HEK293 (cell line): Measurements from ENCODE around the gene ZKSCAN5.

ENCODE experiments used
- CTCF ChIA-PET: fragments of 350-600 bp; formaldehyde crosslinking; extraction: SDS; loops from one replicate; lab custom pipeline; 2021; ENCODE audit warnings: antibody characterized with exemption; lab: Yijun Ruan, JAX
- POLR2A ChIA-PET: fragments of 300-600 bp; formaldehyde crosslinking; extraction: SDS; loops from one replicate; lab custom pipeline; 2020; ENCODE audit warnings: antibody characterized with exemption, inconsistent platforms; lab: Yijun Ruan, JAX
- H3K27ac ChIP-seq: fragments of 200-500 bp; sonication (Bioruptor generic); 2 replicates; pipeline ENCODE4 v1.5.1; 2014; ENCODE audit warnings: low read depth, low read length, control low read depth, inconsistent platforms; ENCODE audit errors: extremely low read depth
- H3K36me3 ChIP-seq, 2 experiments: fragments of 200-500 bp in 1 of 2; sonication (Bioruptor generic) in 1 of 2; 1 replicate in 1 of 2; 2 replicates in 1 of 2; pipeline ENCODE4 v1.5.1; 2014 to 2017; ENCODE audit warnings: inconsistent platforms in 2 of 2, low read length in 2 of 2; ENCODE audit not compliant: control insufficient read depth in 2 of 2, insufficient read depth in 1 of 2
- H3K4me1 ChIP-seq: fragments of 200-500 bp; sonication (Bioruptor generic); 2 replicates; pipeline ENCODE4 v1.5.1; 2014; ENCODE audit warnings: mild to moderate bottlenecking, low read length, inconsistent platforms; ENCODE audit not compliant: control insufficient read depth, insufficient read depth
- H3K4me3 ChIP-seq: 2 replicates; pipeline ENCODE4 v1.5.1; 2011; ENCODE audit warnings: low read depth, mild to moderate bottlenecking, control low read depth, low read length, moderate library complexity
- H3K9me3 ChIP-seq: fragments of 200-500 bp; sonication (Bioruptor generic); 2 replicates; pipeline ENCODE4 v1.5.1; 2014; ENCODE audit warnings: low read depth, low read length, inconsistent platforms; ENCODE audit not compliant: control insufficient read depth, insufficient read depth
- OSR2 ChIP-seq: fragments of 450-650 bp; formaldehyde crosslinking; IDR thresholded peaks from 2 replicates; pipeline ENCODE4 v1.5.1; 2016; ENCODE audit warnings: missing biosample characterization, missing genetic modification characterization
- TRIM28 ChIP-seq: IDR thresholded peaks from 2 replicates; pipeline ENCODE4 v1.6.1; 2011; ENCODE audit warnings: low read length, control low read depth, borderline replicate concordance
- YY2 ChIP-seq: fragments of 450-650 bp; formaldehyde crosslinking; IDR thresholded peaks from 2 replicates; pipeline ENCODE4 v1.5.1; 2016; ENCODE audit warnings: missing biosample characterization, missing genetic modification characterization
- ZNF404 ChIP-seq: fragments of 450-650 bp; formaldehyde crosslinking; IDR thresholded peaks from 2 replicates; pipeline ENCODE4 v1.5.1; 2017; ENCODE audit warnings: missing biosample characterization, missing genetic modification characterization
- ZNF48 ChIP-seq: fragments of 450-650 bp; formaldehyde crosslinking; IDR thresholded peaks from 2 replicates; pipeline ENCODE4 v1.5.1; 2016; ENCODE audit warnings: missing biosample characterization, missing genetic modification characterization
- ZNF544 ChIP-seq: fragments of 450-650 bp; formaldehyde crosslinking; IDR thresholded peaks from 2 replicates; pipeline ENCODE4 v1.5.0; 2017; ENCODE audit warnings: missing biosample characterization, missing genetic modification characterization
- ZNF600 ChIP-seq: fragments of 450-650 bp; formaldehyde crosslinking; IDR thresholded peaks from 2 replicates; pipeline ENCODE4 v1.5.1; 2016; ENCODE audit warnings: missing biosample characterization, missing genetic modification characterization
- ZNF776 ChIP-seq: fragments of 450-650 bp; formaldehyde crosslinking; IDR thresholded peaks from 2 replicates; pipeline ENCODE4 v1.5.0; 2017; ENCODE audit warnings: missing biosample characterization, missing genetic modification characterization, borderline replicate concordance
- ZNF785 ChIP-seq: fragments of 450-650 bp; formaldehyde crosslinking; IDR thresholded peaks from 2 replicates; pipeline ENCODE4 v1.5.1; 2016; ENCODE audit warnings: missing biosample characterization, missing genetic modification characterization
- ZXDB ChIP-seq: fragments of 450-650 bp; formaldehyde crosslinking; IDR thresholded peaks from 2 replicates; pipeline ENCODE4 v1.5.1; 2016; ENCODE audit warnings: missing biosample characterization, missing genetic modification characterization
- TF ChIP-seq, protein P1 (sequence below): fragments of 450-650 bp; formaldehyde crosslinking; IDR thresholded peaks from 2 replicates; pipeline ENCODE4 v1.5.1; 2016; ENCODE audit warnings: missing biosample characterization, missing genetic modification characterization
- TF ChIP-seq, protein P2 (sequence below): fragments of 450-650 bp; formaldehyde crosslinking; IDR thresholded peaks from 2 replicates; pipeline ENCODE4 v1.5.1; 2017; ENCODE audit warnings: missing biosample characterization, missing genetic modification characterization
- TF ChIP-seq, protein P3 (sequence below): fragments of 450-650 bp; formaldehyde crosslinking; IDR thresholded peaks from 2 replicates; pipeline ENCODE4 v1.5.1; 2016; ENCODE audit warnings: missing biosample characterization, missing genetic modification characterization, low read depth
- TF ChIP-seq, protein P4 (sequence below): fragments of 450-650 bp; formaldehyde crosslinking; IDR thresholded peaks from 2 replicates; pipeline ENCODE4 v1.5.1; 2016; ENCODE audit warnings: missing biosample characterization, missing genetic modification characterization

The ZKSCAN5 gene

DNA sequence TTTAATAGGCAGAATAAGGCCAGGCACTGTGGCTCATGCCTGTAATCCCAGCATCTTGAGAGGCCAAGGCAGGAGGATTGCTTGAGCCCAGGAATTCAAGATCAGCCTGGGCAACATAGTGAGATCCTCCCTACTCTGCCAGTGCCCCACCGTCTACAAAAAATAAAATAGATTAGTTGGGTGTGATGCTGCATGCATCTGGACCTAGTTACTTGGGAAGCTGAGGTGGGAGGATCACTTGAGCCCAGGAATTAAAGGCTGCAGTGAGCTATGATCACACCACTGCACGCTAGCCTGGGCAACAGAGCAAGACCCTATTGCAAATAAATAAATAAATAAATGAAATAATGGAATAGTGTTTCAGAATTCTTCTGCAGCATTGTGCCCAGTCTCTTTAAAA is 31.2 kb downstream of the ZKSCAN5 start:
- ChIA-PET CTCF (interaction anchor here (0.6 kb wide), 1 partner anchor 378 kb away, joined by 3 read pairs; no protein-coding TSS in a partner anchor), POLR2A (no interaction called here)
- TF ChIP-seq ZNF544 (tag by site-specific recombination) (no peak), ZNF785 (no peak)
- TF ChIP-seq, protein P1, sequence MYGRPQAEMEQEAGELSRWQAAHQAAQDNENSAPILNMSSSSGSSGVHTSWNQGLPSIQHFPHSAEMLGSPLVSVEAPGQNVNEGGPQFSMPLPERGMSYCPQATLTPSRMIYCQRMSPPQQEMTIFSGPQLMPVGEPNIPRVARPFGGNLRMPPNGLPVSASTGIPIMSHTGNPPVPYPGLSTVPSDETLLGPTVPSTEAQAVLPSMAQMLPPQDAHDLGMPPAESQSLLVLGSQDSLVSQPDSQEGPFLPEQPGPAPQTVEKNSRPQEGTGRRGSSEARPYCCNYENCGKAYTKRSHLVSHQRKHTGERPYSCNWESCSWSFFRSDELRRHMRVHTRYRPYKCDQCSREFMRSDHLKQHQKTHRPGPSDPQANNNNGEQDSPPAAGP (tag by site-specific recombination) = no peak
- no peaks in the 10 kb centered on the region for H3K4me1 ChIP-seq
- no peak overlapping the region for H3K4me3 ChIP-seq
- H3K36me3 ChIP-seq = peaks cover 0 to 31% of the 10 kb centered on the region in 2 experiments; a peak in 1 of 3 replicates
- no peak overlapping the region for H3K27ac ChIP-seq
- no peaks in the 10 kb centered on the region for H3K9me3 ChIP-seq

DNA sequence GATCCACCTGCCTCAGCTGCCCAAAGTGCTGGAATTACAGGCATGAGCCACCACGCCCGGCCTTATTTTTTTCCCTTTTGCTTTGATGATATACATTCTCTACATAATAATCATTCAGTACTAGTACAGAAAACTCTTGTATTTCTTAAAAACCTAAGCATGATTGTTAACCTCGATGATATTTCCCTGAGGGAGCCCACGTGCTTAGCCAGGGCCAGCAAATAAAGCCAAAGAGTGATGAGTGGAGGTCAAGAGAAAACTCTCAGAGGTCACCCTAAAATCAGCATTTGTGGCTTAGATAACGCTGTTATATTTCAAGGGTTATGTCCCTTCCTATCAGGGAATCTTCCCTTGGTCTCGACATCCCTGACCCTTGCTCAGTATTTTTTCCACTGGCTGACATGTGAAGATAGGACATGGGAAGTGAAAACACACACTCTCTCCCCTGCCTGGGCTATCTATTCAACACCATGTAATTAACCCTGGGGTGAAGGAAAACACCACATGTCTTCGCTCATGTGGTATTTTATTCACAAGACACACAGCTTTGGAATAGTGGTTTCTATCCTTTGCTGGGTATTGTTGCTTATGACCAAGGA is 34.9 kb downstream of the ZKSCAN5 start:
- POLR2A ChIA-PET = interaction anchor here (0.6 kb wide), 1 partner anchor 33 kb away, joined by 3 read pairs; no protein-coding TSS in a partner anchor
- TF ChIP-seq, protein P2, sequence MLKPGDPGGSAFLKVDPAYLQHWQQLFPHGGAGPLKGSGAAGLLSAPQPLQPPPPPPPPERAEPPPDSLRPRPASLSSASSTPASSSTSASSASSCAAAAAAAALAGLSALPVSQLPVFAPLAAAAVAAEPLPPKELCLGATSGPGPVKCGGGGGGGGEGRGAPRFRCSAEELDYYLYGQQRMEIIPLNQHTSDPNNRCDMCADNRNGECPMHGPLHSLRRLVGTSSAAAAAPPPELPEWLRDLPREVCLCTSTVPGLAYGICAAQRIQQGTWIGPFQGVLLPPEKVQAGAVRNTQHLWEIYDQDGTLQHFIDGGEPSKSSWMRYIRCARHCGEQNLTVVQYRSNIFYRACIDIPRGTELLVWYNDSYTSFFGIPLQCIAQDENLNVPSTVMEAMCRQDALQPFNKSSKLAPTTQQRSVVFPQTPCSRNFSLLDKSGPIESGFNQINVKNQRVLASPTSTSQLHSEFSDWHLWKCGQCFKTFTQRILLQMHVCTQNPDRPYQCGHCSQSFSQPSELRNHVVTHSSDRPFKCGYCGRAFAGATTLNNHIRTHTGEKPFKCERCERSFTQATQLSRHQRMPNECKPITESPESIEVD (tag by site-specific recombination) = no peak
- TF ChIP-seq OSR2 (no peak), YY2 (no peak), ZNF48 (tag by site-specific recombination) (no peak), ZNF600 (tag by site-specific recombination) (no peak), TRIM28 (no peak), ZNF404 (tag by site-specific recombination) (no peak), ZXDB (tag by site-specific recombination) (no peak), ZNF776 (tag by site-specific recombination) (no peak)
- TF ChIP-seq, protein P3, sequence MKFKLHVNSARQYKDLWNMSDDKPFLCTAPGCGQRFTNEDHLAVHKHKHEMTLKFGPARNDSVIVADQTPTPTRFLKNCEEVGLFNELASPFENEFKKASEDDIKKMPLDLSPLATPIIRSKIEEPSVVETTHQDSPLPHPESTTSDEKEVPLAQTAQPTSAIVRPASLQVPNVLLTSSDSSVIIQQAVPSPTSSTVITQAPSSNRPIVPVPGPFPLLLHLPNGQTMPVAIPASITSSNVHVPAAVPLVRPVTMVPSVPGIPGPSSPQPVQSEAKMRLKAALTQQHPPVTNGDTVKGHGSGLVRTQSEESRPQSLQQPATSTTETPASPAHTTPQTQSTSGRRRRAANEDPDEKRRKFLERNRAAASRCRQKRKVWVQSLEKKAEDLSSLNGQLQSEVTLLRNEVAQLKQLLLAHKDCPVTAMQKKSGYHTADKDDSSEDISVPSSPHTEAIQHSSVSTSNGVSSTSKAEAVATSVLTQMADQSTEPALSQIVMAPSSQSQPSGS (tag by site-specific recombination) = no peak
- TF ChIP-seq, protein P4, sequence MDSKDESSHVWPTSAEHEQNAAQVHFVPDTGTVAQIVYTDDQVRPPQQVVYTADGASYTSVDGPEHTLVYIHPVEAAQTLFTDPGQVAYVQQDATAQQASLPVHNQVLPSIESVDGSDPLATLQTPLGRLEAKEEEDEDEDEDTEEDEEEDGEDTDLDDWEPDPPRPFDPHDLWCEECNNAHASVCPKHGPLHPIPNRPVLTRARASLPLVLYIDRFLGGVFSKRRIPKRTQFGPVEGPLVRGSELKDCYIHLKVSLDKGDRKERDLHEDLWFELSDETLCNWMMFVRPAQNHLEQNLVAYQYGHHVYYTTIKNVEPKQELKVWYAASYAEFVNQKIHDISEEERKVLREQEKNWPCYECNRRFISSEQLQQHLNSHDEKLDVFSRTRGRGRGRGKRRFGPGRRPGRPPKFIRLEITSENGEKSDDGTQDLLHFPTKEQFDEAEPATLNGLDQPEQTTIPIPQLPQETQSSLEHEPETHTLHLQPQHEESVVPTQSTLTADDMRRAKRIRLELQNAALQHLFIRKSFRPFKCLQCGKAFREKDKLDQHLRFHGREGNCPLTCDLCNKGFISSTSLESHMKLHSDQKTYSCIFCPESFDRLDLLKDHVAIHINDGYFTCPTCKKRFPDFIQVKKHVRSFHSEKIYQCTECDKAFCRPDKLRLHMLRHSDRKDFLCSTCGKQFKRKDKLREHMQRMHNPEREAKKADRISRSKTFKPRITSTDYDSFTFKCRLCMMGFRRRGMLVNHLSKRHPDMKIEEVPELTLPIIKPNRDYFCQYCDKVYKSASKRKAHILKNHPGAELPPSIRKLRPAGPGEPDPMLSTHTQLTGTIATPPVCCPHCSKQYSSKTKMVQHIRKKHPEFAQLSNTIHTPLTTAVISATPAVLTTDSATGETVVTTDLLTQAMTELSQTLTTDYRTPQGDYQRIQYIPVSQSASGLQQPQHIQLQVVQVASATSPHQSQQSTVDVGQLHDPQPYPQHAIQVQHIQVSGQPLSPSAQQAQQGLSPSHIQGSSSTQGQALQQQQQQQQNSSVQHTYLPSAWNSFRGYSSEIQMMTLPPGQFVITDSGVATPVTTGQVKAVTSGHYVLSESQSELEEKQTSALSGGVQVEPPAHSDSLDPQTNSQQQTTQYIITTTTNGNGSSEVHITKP (tag by site-specific recombination) = no peak
- TF ChIP-seq, all 188 proteins: peak for 0
- no peak overlapping the region for H3K4me3 ChIP-seq
- H3K4me1 ChIP-seq = no peaks in the 10 kb centered on the region
- H3K36me3 ChIP-seq = no peaks in the 10 kb centered on the region
- CTCF ChIA-PET = no interaction called here
- H3K9me3 ChIP-seq = no peaks in the 10 kb centered on the region
- no peak overlapping the region for H3K27ac ChIP-seq
